GM12878 (cell line): Measurements from ENCODE around the gene ZNF276. TPM values are rescaled to one million over a fixed set of nuclear protein-coding genes. Genes with fewer than 3 reads are reported as not detected.

Experiments
- BMI1 ChIP-seq: fragments of 450-650 bp; IDR thresholded peaks from 2 replicates; pipeline ENCODE4 v1.6.1; 2016; ENCODE audit warnings: mild to moderate bottlenecking, moderate library complexity, borderline replicate concordance
- CEBPB ChIP-seq, 2 experiments: fragments of 150-350 bp in 1 of 2; IDR thresholded peaks; 2 replicates each; pipeline ENCODE4 v1.6.1; 2012 to 2014; ENCODE audit warnings: low read depth in 2 of 2, low read length in 2 of 2, borderline replicate concordance in 1 of 2, inconsistent platforms in 1 of 2
- HCFC1 ChIP-seq: fragments of 150-350 bp; IDR thresholded peaks from 2 replicates; pipeline ENCODE4 v1.6.1; 2014; ENCODE audit warnings: low read length
- HDAC2 ChIP-seq: fragments of 200-600 bp; sonication (generic); IDR thresholded peaks from 2 replicates; pipeline ENCODE4 v1.6.1; 2017
- HDGF ChIP-seq: fragments of 450-650 bp; IDR thresholded peaks from 2 replicates; pipeline ENCODE4 v1.6.1; 2016; ENCODE audit warnings: antibody characterized with exemption
- KAT2A ChIP-seq: conservative IDR thresholded peaks from 2 replicates; pipeline ENCODE4 v1.6.1; 2011; ENCODE audit warnings: low read depth, low read length; ENCODE audit not compliant: control insufficient read depth
- MYC ChIP-seq: IDR thresholded peaks from 2 replicates; pipeline ENCODE4 v1.6.1; 2011; ENCODE audit warnings: mild to moderate bottlenecking, low read length, moderate library complexity, inconsistent platforms; ENCODE audit not compliant: insufficient read depth, insufficient replicate concordance, insufficient read length, severe bottlenecking
- NR2C1 ChIP-seq: fragments of 450-650 bp; IDR thresholded peaks from 2 replicates; pipeline ENCODE4 v1.6.1; 2017; ENCODE audit warnings: antibody characterized with exemption, mild to moderate bottlenecking, moderate library complexity
- NR2C2 ChIP-seq: IDR thresholded peaks from 2 replicates; pipeline ENCODE4 v1.6.1; 2011; ENCODE audit warnings: borderline replicate concordance, low read depth; ENCODE audit not compliant: control insufficient read depth, insufficient read length
- RCOR1 ChIP-seq: conservative IDR thresholded peaks from 2 replicates; pipeline ENCODE4 v1.6.1; 2012; ENCODE audit warnings: low read depth, low read length, improper control_type of control experiment
- RUNX3 ChIP-seq: IDR thresholded peaks from 2 replicates; pipeline ENCODE4 v1.6.1; 2012; ENCODE audit warnings: low read length, inconsistent platforms
- WRNIP1 ChIP-seq: IDR thresholded peaks from 2 replicates; pipeline ENCODE4 v1.6.1; 2011; ENCODE audit warnings: low read depth, low read length, improper control_type of control experiment, borderline replicate concordance
- YBX1 ChIP-seq: fragments of 450-650 bp; IDR thresholded peaks from 2 replicates; pipeline ENCODE4 v1.6.1; 2016; ENCODE audit warnings: antibody characterized with exemption
- ZNF217 ChIP-seq: fragments of 450-650 bp; IDR thresholded peaks from 2 replicates; pipeline ENCODE4 v1.6.1; 2017; ENCODE audit warnings: antibody characterized with exemption, mild to moderate bottlenecking
- ZNF622 ChIP-seq: fragments of 450-650 bp; IDR thresholded peaks from 2 replicates; pipeline ENCODE4 v1.6.1; 2017; ENCODE audit warnings: mild to moderate bottlenecking, inconsistent platforms
- polyA plus RNA-seq, 11 experiments: library from polyadenylated mRNA; depleted of rRNA in 4 of 11; unstranded in 6 of 11; stranded (reverse) in 5 of 11; fragments of >200 nt; fragmentation: Nextera tagmentation in 4 of 11; fragmentation: Illumina TruSeq in 1 of 11; extraction: Ambion mirVana in 4 of 11; extraction: Trizol in 1 of 11; gene quantifications; 1 replicate in 1 of 11; 2 replicates in 10 of 11; pipeline versions ENCODE4 v1.2.1 to v1.2.3, GENCODE V29; 2011 to 2016; ENCODE audit warnings: inconsistent platforms in 2 of 11, missing spikeins in 2 of 11, low read depth in 1 of 11
- total RNA-seq, 4 experiments: library from RNA; depleted of rRNA in 3 of 4; stranded (reverse); fragments of >200 nt in 3 of 4; fragmentation: Illumina TruSeq in 1 of 4; extraction: Trizol in 1 of 4; gene quantifications; 2 replicates each; pipeline versions ENCODE4 v1.2.1 to v1.2.3, GENCODE V29; 2013 to 2021
- TF ChIP-seq, protein P1 (sequence below): fragments of 450-650 bp; conservative IDR thresholded peaks from 2 replicates; pipeline ENCODE4 v1.6.1; 2017; ENCODE audit warnings: mild to moderate bottlenecking, moderate library complexity
- TF ChIP-seq, protein P2 (sequence below): fragments of 450-650 bp; formaldehyde crosslinking; IDR thresholded peaks from 2 replicates; pipeline ENCODE4 v1.5.0; 2022; ENCODE audit warnings: mild to moderate bottlenecking, missing genetic modification characterization
- TF ChIP-seq, protein P3 (sequence below): fragments of 450-650 bp; IDR thresholded peaks from 2 replicates; pipeline ENCODE4 v1.6.1; 2017; ENCODE audit warnings: antibody characterized with exemption, mild to moderate bottlenecking, moderate library complexity
- TF ChIP-seq, protein P4 (sequence below): fragments of 450-650 bp; IDR thresholded peaks from 2 replicates; pipeline ENCODE4 v1.6.1; 2018; ENCODE audit warnings: mild to moderate bottlenecking, low read depth, moderate library complexity; ENCODE audit not compliant: partially characterized antibody

Gene ZNF276
- total and polyA plus RNA-seq, 10 of the 15 experiments (the other 5 are each of a cell fraction or from before 2014, with no cell fraction given), result 0.27 to 22.7 (median 8.7) TPM

DNA sequence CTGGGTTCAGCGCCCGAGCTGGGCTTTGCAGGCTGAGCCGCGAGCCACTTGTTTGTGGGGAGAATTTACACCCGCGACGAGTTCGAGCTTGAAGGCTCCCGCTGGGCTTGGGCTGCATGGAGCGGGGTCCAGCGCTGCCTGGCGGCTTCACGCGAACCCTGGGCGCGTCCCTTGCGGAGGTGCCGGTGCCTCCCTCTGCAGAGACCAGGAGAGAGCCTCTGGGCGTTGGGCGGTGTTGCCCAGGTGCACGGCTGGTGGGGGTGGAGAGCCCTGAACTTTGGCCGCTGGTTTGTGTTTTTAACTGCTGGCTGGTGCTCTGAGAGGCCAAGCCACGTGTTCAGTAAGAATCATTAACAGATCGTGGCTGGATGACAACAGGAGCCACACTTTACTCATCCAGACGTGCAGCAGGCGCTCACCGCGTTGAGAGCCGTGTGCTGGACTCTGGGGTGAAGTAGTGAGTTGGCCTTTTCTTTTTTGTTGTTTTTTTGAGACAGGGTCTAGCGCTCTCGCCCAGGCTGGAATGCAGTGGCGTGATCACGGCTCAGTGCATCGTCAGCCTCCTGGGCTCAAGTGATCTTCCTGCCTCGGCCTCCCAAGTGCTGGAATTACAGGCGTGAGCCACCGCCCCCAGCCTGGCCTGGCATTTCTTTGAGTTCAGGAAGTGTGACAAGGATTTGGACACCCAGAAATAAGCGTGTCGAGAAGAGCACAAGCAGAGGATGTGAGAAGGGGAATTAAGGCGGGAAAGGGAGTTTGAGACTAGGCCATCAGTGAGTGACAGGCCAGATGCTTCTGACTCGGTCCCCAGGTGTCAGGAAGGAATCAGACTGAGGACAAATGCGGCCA lies 34.0 kb upstream of the ZNF276 start (continued):
- TF ChIP-seq MYC, result no peak
- no peak for TF ChIP-seq RUNX3
- 0 out of 2 replicates have a peak, but pooled peaks have one; percentile 46 for TF ChIP-seq NR2C1
- 0 out of 2 replicates have a peak, but pooled peaks have one; percentile 19 for TF ChIP-seq HCFC1
- no peak for TF ChIP-seq RCOR1
- TF ChIP-seq, protein P1, sequence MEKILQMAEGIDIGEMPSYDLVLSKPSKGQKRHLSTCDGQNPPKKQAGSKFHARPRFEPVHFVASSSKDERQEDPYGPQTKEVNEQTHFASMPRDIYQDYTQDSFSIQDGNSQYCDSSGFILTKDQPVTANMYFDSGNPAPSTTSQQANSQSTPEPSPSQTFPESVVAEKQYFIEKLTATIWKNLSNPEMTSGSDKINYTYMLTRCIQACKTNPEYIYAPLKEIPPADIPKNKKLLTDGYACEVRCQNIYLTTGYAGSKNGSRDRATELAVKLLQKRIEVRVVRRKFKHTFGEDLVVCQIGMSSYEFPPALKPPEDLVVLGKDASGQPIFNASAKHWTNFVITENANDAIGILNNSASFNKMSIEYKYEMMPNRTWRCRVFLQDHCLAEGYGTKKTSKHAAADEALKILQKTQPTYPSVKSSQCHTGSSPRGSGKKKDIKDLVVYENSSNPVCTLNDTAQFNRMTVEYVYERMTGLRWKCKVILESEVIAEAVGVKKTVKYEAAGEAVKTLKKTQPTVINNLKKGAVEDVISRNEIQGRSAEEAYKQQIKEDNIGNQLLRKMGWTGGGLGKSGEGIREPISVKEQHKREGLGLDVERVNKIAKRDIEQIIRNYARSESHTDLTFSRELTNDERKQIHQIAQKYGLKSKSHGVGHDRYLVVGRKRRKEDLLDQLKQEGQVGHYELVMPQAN, result peak; percentile 36; the same call in 1 of the 2 replicates
- TF ChIP-seq, protein P2, sequence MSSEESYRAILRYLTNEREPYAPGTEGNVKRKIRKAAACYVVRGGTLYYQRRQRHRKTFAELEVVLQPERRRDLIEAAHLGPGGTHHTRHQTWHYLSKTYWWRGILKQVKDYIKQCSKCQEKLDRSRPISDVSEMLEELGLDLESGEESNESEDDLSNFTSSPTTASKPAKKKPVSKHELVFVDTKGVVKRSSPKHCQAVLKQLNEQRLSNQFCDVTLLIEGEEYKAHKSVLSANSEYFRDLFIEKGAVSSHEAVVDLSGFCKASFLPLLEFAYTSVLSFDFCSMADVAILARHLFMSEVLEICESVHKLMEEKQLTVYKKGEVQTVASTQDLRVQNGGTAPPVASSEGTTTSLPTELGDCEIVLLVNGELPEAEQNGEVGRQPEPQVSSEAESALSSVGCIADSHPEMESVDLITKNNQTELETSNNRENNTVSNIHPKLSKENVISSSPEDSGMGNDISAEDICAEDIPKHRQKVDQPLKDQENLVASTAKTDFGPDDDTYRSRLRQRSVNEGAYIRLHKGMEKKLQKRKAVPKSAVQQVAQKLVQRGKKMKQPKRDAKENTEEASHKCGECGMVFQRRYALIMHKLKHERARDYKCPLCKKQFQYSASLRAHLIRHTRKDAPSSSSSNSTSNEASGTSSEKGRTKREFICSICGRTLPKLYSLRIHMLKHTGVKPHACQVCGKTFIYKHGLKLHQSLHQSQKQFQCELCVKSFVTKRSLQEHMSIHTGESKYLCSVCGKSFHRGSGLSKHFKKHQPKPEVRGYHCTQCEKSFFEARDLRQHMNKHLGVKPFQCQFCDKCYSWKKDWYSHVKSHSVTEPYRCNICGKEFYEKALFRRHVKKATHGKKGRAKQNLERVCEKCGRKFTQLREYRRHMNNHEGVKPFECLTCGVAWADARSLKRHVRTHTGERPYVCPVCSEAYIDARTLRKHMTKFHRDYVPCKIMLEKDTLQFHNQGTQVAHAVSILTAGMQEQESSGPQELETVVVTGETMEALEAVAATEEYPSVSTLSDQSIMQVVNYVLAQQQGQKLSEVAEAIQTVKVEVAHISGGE (CRISPR knock-in tag), result no peak
- no peak for TF ChIP-seq ZNF217
- TF ChIP-seq NR2C2, result no peak
- TF ChIP-seq KAT2A, result no peak
- TF ChIP-seq ZNF622, result no peak
- TF ChIP-seq YBX1, result no peak
- TF ChIP-seq CEBPB (IDR thresholded peaks at IDR 0.05; ENCODE audit: borderline replicate concordance in 1 of 2, low read depth in 2 of 2, low read length in 2 of 2), result no peak
- TF ChIP-seq, protein P3, sequence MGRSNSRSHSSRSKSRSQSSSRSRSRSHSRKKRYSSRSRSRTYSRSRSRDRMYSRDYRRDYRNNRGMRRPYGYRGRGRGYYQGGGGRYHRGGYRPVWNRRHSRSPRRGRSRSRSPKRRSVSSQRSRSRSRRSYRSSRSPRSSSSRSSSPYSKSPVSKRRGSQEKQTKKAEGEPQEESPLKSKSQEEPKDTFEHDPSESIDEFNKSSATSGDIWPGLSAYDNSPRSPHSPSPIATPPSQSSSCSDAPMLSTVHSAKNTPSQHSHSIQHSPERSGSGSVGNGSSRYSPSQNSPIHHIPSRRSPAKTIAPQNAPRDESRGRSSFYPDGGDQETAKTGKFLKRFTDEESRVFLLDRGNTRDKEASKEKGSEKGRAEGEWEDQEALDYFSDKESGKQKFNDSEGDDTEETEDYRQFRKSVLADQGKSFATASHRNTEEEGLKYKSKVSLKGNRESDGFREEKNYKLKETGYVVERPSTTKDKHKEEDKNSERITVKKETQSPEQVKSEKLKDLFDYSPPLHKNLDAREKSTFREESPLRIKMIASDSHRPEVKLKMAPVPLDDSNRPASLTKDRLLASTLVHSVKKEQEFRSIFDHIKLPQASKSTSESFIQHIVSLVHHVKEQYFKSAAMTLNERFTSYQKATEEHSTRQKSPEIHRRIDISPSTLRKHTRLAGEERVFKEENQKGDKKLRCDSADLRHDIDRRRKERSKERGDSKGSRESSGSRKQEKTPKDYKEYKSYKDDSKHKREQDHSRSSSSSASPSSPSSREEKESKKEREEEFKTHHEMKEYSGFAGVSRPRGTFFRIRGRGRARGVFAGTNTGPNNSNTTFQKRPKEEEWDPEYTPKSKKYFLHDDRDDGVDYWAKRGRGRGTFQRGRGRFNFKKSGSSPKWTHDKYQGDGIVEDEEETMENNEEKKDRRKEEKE, result no peak
- TF ChIP-seq HDGF, result no peak
- TF ChIP-seq HDAC2, result no peak
- TF ChIP-seq BMI1, result no peak
- TF ChIP-seq, protein P4, sequence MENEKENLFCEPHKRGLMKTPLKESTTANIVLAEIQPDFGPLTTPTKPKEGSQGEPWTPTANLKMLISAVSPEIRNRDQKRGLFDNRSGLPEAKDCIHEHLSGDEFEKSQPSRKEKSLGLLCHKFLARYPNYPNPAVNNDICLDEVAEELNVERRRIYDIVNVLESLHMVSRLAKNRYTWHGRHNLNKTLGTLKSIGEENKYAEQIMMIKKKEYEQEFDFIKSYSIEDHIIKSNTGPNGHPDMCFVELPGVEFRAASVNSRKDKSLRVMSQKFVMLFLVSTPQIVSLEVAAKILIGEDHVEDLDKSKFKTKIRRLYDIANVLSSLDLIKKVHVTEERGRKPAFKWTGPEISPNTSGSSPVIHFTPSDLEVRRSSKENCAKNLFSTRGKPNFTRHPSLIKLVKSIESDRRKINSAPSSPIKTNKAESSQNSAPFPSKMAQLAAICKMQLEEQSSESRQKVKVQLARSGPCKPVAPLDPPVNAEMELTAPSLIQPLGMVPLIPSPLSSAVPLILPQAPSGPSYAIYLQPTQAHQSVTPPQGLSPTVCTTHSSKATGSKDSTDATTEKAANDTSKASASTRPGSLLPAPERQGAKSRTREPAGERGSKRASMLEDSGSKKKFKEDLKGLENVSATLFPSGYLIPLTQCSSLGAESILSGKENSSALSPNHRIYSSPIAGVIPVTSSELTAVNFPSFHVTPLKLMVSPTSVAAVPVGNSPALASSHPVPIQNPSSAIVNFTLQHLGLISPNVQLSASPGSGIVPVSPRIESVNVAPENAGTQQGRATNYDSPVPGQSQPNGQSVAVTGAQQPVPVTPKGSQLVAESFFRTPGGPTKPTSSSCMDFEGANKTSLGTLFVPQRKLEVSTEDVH, result no peak
- no peak for TF ChIP-seq WRNIP1
